KMS-11 (cell line): Measurements from ENCODE around the gene PNPLA7.

Source experiments
- H2AFZ ChIP-seq: fragments of 200-600 bp; sonication (generic); 2 replicates; pipeline ENCODE4 v1.6.1; 2016; ENCODE audit warnings: antibody characterized with exemption, mixed run types, low read depth
- H3K27ac ChIP-seq: fragments of 200-600 bp; sonication (generic); 2 replicates; pipeline ENCODE4 v1.6.1; 2016; ENCODE audit warnings: mild to moderate bottlenecking, mixed run types
- H3K27me3 ChIP-seq: fragments of 200-600 bp; sonication (generic); 2 replicates; pipeline ENCODE4 v1.6.1; 2017; ENCODE audit warnings: mild to moderate bottlenecking, low read depth, mixed run types, moderate library complexity; ENCODE audit not compliant: insufficient read depth
- H3K36me3 ChIP-seq: fragments of 200-600 bp; sonication (generic); 2 replicates; pipeline ENCODE4 v1.6.1; 2017; ENCODE audit warnings: mild to moderate bottlenecking, mixed run types; ENCODE audit not compliant: insufficient read depth
- H3K4me1 ChIP-seq: fragments of 200-600 bp; sonication (generic); 2 replicates; pipeline ENCODE4 v1.6.1; 2016; ENCODE audit warnings: mild to moderate bottlenecking, low read depth, mixed run types; ENCODE audit not compliant: poor library complexity, severe bottlenecking
- H3K4me2 ChIP-seq: fragments of 200-600 bp; sonication (generic); 2 replicates; pipeline ENCODE4 v1.7.0; 2016; ENCODE audit warnings: mild to moderate bottlenecking, mixed run types
- H3K4me3 ChIP-seq: fragments of 200-600 bp; sonication (generic); IDR thresholded peaks from 2 replicates; pipeline ENCODE4 v1.6.1; 2017; ENCODE audit warnings: low read depth, low read length, mixed read lengths; ENCODE audit not compliant: insufficient read depth
- H3K79me2 ChIP-seq: fragments of 200-600 bp; sonication (generic); 2 replicates; pipeline ENCODE4 v1.6.1; 2016; ENCODE audit warnings: low read depth, mixed run types; ENCODE audit not compliant: insufficient read depth
- H3K9ac ChIP-seq: fragments of 200-600 bp; sonication (generic); 2 replicates; pipeline ENCODE4 v1.6.1; 2016; ENCODE audit warnings: mild to moderate bottlenecking, mixed run types
- H4K20me1 ChIP-seq: fragments of 200-600 bp; sonication (generic); 2 replicates; pipeline ENCODE4 v1.6.1; 2016; ENCODE audit warnings: mild to moderate bottlenecking, mixed run types; ENCODE audit not compliant: insufficient read depth
- TF ChIP-seq, protein P1 (sequence below): fragments of 200-600 bp; sonication (generic); conservative IDR thresholded peaks from 2 replicates; pipeline ENCODE4 v1.6.1; 2017; ENCODE audit warnings: low read depth, mild to moderate bottlenecking, antibody characterized with exemption, low read length, moderate library complexity, mixed read lengths

PNPLA7 gene

DNA sequence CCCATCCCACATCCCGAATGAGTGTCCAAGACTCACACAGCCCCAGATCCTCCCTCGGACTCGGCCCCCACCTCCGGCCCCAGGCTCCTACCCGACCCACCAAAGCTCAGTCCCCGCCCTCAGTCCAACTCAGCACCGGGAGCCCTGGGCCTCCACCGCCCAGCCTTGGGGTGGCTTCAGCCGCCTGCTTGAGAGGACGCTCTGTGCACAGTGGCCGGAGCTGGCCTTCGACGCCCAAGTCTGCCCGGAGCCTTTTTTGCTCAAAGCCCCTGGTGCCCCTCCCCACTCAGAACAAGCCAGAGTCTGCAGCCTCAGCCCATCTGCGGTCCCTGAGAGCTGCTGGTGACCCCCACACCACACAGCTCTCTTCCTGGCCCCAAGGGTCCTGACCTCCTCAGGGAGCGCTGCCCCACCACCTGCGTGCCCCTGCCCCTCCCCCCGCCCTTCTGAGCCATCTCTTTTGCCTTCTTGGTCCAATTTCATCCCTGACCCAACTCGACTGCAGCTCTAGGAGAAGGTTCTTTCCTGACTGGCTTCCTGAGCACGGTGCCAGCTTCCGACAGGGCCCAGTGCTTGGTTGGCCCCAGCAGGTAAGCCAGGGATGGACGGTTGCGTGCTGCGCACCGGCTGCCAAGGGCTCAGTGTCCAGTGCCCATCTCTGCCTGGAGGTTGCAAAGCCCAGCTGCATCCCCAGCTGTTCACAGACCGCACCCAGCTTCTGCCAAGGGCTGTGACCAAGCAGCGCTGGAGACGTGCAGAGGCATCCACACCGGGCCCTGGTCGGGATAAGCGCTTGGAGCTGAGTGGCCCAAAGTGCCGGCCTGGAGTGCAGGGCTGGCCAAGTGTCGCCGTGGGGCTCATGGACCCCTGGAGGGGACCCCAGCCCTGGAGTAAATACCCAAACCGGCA, 63.4 kb downstream of the PNPLA7 start:
- Histone ChIP-seq H3K36me3 (no peaks in the 10 kb centered on the region), H3K9ac (no peak overlapping the region), H3K4me1 (peaks cover 29% of the 10 kb centered on the region), H3K27me3 (peaks cover 17% of the 10 kb centered on the region), H3K79me2 (no peaks in the 10 kb centered on the region), H3K4me3 (no peak overlapping the region), H3K4me2 (no peak overlapping the region), H3K27ac (no peak overlapping the region), H4K20me1 (no peaks in the 10 kb centered on the region), H2AFZ (no peak overlapping the region)
- TF ChIP-seq, protein P1, sequence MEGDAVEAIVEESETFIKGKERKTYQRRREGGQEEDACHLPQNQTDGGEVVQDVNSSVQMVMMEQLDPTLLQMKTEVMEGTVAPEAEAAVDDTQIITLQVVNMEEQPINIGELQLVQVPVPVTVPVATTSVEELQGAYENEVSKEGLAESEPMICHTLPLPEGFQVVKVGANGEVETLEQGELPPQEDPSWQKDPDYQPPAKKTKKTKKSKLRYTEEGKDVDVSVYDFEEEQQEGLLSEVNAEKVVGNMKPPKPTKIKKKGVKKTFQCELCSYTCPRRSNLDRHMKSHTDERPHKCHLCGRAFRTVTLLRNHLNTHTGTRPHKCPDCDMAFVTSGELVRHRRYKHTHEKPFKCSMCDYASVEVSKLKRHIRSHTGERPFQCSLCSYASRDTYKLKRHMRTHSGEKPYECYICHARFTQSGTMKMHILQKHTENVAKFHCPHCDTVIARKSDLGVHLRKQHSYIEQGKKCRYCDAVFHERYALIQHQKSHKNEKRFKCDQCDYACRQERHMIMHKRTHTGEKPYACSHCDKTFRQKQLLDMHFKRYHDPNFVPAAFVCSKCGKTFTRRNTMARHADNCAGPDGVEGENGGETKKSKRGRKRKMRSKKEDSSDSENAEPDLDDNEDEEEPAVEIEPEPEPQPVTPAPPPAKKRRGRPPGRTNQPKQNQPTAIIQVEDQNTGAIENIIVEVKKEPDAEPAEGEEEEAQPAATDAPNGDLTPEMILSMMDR: no peak

DNA sequence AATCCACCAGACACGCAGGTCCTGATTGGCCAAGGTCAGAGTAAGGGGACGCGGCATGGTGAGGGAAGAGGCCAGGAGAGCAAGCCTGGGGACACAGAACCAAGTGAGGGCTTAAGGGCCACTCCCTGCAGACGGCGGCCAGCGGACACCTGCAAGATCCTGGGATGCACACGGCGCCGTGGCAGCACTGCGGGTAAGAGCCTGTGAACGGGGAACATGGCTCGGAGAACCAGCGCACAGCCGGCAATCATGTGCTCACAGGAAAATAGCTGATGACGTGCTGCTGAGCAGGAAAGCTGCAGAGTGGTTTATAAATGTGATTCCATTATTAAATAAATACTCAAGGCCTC, 64.1 kb downstream of the PNPLA7 start:
- no peaks in the 10 kb centered on the region for H3K79me2 ChIP-seq
- TF ChIP-seq, protein P1: no peak
- no peak overlapping the region for H2AFZ ChIP-seq
- H3K27me3 ChIP-seq: peaks cover 17% of the 10 kb centered on the region
- H3K9ac ChIP-seq: no peak overlapping the region
- no peaks in the 10 kb centered on the region for H4K20me1 ChIP-seq
- no peak overlapping the region for H3K27ac ChIP-seq
- H3K4me1 ChIP-seq: peaks cover 23% of the 10 kb centered on the region
- no peak overlapping the region for H3K4me2 ChIP-seq
- H3K4me3 ChIP-seq: no peak overlapping the region
- no peaks in the 10 kb centered on the region for H3K36me3 ChIP-seq

DNA sequence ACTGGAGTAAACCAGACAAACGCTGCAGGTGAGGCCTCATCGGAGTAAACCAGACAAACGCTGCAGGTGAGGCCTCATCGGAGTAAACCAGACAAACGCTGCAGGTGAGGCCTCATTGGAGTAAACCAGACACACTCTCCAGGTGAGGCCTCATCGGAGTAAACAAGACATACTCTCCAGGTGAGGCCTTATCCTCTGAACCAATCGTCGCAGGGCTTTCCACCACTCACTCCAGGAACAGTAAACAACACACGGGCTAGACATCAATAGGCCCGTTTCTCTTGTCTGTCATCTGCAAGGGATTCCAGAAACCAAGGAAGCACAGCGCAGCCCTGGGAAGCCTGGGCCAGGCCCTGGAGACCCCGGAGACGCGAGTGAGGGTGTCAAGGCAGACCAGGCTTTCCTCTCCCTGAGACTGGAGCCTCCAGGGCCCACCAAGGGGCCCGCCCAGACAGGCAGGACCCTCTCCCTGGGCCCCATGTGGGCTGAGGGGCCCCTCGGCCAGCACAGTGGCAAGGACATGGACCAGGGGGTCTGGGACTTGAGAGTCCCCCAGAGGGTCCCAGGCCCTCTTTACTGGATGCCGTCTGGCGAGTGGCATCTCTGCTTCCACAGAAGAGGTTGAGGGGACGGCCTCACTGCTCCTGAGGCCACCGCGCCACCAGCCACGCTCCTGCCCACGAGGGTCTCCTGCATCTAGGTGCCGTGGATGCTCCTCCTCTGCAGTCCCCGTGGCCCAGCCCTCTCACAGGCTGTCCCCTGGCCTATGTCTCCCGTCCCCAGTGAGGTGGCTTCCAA, 64.7 kb downstream of the PNPLA7 start:
- Histone ChIP-seq H3K79me2 (no peaks in the 10 kb centered on the region), H2AFZ (no peak overlapping the region), H3K4me3 (no peak overlapping the region), H3K4me2 (no peak overlapping the region), H4K20me1 (no peaks in the 10 kb centered on the region), H3K4me1 (peaks cover 17% of the 10 kb centered on the region), H3K27ac (no peak overlapping the region), H3K9ac (no peak overlapping the region), H3K36me3 (no peaks in the 10 kb centered on the region), H3K27me3 (peaks cover 17% of the 10 kb centered on the region)
- TF ChIP-seq, protein P1: no peak

DNA sequence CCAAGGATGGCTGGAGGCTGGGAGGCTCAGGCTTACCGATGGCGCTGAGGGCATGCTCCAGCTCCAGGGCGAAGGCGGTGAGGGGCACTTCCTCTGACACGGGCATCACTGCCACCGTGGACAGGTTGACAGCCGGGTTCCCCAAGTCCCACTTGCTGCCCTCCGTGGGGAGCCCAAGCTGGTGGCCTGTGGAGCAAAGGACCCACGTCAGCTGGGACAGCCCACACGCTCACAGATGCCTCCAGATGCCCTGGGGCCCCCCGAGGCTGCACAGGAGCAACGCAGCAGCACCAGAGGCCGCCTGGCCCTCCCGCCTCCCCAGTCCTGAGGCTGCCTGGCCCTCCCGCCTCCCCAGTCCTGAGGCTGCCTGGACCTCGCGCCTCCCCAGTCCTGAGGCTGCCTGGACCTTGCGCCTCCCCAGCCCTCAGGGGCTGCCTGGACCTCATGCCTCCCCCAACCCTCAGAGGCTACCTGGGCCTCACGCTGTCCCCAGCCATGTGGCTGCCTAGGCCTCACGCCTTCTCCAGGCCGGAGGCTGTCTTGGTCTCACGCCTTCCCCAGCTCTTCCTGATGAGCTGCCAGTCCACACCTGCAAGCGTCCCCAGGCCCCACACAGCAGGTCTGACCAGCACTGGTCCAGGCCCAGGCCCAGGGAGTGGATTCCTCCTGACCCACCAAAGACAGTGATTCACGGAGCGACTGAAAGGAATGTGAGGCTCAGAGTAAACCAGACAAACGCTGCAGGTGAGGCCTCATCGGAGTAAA, 65.5 kb downstream of the PNPLA7 start:
- peaks cover 9% of the 10 kb centered on the region for H3K4me1 ChIP-seq

More for the DNA sequence above, 65.5 kb downstream of the PNPLA7 start:
- Histone ChIP-seq H3K9ac (no peak overlapping the region), H3K27me3 (peaks cover 17% of the 10 kb centered on the region), H3K36me3 (no peaks in the 10 kb centered on the region), H3K4me2 (no peak overlapping the region), H4K20me1 (no peaks in the 10 kb centered on the region), H2AFZ (no peak overlapping the region), H3K27ac (no peak overlapping the region), H3K4me3 (no peak overlapping the region), H3K79me2 (no peaks in the 10 kb centered on the region)
- TF ChIP-seq, protein P1: no peak
